Hematopoietic multipotent progenitor cell treated with erythropoietin and hydrocortisone succinate and interleukin-3 and kit ligand, for 6 days (in vitro differentiated cells): ENCODE results near the gene ROBO2.
A peak's percentile ranks its signal among the peaks of the same experiment; 100 is the strongest.

ENCODE experiments used
- DNase-seq: peaks from one replicate; pipeline ENCODE4 v3.0.0-alpha.2; 2015

Gene ROBO2

DNA sequence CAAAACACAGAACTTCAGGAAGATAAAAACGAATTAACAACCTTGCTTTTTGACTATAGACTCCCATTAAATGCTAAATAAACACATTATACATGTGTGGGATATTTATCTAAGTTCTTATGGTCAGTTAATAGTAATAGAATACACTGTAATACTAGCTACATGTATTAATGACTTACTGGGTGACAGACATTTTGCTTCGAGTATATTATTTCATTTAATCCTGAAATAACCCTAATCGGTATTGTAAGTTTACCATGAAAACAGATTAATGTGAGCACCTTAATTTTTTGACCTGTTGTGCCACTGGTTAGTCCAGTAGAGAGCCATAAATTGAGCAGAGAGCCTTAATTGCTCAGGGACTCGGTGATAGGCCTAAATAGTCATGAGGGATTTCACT is 151.1 kb downstream of the ROBO2 start:
- DNase-seq: no peak

DNA sequence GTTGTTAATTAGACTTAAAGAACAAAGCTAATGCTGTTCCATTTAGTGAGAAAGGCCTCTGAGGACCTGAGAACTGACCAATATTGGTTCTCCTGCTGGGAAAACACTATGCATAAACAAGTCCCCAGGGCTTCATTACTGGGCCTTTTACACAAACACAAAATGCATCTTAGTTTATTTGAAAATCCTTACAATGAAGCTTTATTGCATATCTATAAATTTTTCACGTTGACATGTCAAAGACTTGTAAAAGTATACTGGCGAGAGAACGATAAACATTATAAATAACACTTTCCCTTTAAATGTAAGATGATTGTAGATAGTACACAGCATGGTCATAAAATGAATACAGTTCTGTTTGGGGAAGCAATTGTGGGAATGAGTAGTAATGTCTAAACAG is 151.7 kb downstream of the ROBO2 start:
- DNase-seq: no peak

DNA sequence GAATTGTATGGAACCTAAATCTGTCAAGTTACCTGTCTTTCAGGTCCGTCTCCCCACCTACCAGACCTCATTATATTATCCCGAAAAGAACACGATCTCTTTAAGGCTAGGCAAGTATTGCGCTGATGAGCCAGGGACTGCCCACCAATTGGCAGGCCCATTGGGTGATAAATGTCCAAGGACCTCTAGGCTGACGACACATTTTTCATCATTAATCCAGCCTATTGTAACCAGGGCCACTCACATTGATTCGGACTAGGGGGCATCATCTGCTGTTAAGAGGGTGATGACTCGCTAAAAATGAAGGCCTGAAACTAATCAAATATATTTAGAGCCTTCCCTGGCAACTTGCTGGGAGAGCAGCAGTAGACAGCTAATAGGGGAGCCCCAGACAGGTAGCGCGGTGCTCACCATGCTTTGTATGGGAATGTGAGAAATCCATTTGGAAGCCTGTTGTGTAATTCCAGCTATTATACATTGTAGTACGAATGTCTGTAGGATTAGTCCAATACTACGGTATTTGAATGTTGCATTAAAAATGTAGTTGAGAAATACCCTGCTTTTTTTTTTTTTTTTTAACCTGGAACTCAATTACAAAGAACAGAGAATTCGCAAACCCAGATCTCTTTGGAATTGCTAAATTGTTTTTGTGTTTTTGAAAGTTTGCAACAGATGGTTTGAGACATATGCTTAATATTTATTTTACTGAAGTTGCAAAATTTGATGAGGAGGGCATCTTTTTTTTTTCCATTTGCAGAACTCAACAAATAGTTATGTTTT is 156.1 kb downstream of the ROBO2 start:
- no peak for DNase-seq

- no peak for DNase-seq
These were observed 157.5 kb downstream of the ROBO2 start for GRCh38 chr3:77197408-77197807.

- no peak for DNase-seq
These were observed 164.0 kb downstream of the ROBO2 start for GRCh38 chr3:77203851-77204250.

- no peak for DNase-seq
These were observed 164.9 kb downstream of the ROBO2 start for GRCh38 chr3:77204788-77205187.

- no peak for DNase-seq
These were observed 167.9 kb downstream of the ROBO2 start for GRCh38 chr3:77207753-77208152.

- no peak for DNase-seq
These were observed 182.8 kb downstream of the ROBO2 start for GRCh38 chr3:77222701-77223100.

GRCh38 chr3:77227567-77227966 is 187.7 kb downstream of the ROBO2 start:
- DNase-seq: no peak

DNA sequence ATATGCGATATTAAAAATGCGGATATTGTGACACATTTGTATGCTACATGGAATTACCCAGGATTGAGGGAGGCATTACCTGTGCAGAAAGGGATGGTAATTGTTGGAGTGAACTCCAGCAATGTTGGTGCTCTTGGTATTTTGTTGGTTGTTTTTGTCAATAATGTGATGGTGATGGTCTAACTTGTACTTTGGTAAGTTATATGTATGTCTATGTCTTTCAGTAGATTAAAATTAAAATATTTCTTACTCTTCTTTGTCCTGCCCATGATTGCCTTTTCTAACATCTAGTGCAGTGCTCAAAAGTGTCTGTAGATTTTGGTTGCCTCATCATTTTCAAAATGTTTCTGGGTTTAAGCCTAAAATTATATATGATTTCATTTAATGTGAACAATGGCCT is 192.7 kb downstream of the ROBO2 start:
- no peak for DNase-seq

- DNase-seq: no peak
These were observed 194.1 kb downstream of the ROBO2 start for GRCh38 chr3:77234004-77234403.

- no peak for DNase-seq
These were observed 196.2 kb downstream of the ROBO2 start for GRCh38 chr3:77236118-77236517.

GRCh38 chr3:77240072-77240650 is 200.3 kb downstream of the ROBO2 start:
- no peak for DNase-seq

- no peak for DNase-seq
These were observed 202.5 kb downstream of the ROBO2 start for GRCh38 chr3:77242371-77242770.

DNA sequence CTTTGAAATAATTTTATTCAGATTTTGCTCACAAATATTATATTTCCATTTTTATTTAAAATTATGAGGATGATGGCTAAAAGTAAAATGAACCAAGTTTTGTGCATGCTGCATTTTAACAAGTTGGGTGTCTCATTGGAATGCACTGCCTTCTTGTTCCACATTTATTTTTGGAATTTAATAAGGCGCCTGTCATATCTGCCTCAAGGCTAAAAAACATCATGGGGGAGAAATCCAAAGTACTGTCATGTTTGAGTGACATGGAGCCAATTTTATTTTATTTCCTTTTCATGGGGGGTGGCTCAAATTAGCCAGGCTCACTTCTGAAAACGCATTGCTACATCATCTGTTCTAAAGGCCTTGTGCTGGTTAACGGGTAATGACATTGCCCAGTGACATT is 205.1 kb downstream of the ROBO2 start:
- DNase-seq: no peak

DNA sequence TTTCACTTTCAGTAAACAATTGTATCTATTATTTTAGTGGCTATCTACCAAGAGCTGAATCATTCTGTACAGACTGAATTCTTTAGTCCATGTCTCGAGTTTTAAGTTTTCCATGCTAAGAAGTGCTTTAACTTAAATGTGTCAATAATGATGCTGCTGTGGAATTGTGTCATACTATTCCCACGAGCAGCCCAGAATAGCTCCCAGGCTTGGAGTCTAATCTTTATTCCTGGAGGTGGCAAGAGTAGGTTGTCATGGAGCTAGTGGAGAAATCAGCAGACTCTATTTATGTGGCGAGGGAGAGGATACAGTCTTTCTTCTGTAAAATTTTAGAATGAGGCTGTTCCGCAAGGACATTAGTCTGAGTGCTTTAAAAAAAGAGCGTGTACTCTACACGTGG is 207.2 kb downstream of the ROBO2 start:
- no peak for DNase-seq

- DNase-seq: no peak
These were observed 207.9 kb downstream of the ROBO2 start for GRCh38 chr3:77247817-77248216.

GRCh38 chr3:77248420-77248819 is 208.5 kb downstream of the ROBO2 start:
- DNase-seq: no peak

DNA sequence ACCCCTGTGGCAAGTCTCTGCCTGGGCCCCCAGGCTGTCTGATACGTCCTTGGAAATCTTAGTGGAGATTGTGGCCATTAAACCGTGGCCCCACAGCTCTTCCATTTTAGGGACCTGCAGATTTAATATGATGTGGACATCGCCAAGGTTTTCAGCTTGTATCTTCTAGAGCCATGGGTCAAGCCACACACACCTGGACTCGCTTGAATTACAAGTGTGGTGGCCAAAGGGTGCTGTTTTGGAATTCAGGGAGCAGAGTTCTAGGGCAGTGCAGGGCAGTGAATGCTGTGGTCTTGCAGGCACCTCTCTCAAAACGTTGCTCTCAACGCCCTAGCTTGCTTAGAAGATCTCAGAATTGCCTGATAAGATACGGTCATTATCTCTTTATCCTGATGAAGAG is 211.2 kb downstream of the ROBO2 start:
- no peak for DNase-seq

DNA sequence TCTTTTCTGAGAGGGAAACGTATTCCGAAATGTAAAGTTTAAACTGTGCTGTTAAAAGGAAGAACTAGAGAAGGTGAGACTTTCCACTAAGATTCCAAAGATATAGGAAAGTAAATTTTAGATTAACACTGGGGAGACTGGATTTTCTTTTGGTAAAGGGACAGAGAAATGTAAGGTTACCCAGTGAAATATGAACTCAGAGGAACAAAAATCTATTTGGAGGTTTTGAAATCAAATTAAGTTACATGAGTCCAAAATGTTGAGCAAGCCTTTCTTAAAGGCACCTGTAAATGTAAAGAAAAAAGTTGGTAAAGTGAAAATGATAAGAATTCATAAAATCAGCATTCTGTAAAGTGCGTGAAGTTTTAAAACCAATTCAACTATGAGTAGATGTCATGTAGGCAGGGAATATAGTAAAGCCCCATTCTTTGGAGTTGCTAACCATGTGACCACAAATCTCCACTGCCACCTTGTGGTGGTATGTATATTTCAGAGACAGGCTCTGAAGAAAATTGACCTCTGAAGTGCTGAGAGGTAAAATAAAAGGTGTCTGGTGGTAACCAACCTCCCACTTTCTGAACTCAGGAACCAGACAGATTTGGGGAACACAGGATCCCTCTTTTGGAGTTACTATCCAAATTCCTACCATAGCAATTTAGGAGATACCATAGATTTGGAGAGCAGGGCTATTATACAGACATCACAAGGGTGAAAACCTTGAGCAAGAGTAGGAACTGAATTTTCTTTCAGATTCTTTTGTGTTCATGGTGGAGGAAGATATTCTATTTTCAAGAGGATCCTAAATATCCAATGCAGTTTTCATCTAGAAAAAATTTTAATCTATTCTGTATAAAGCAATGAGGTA is 215.3 kb downstream of the ROBO2 start:
- DNase-seq: peak; percentile 77

DNA sequence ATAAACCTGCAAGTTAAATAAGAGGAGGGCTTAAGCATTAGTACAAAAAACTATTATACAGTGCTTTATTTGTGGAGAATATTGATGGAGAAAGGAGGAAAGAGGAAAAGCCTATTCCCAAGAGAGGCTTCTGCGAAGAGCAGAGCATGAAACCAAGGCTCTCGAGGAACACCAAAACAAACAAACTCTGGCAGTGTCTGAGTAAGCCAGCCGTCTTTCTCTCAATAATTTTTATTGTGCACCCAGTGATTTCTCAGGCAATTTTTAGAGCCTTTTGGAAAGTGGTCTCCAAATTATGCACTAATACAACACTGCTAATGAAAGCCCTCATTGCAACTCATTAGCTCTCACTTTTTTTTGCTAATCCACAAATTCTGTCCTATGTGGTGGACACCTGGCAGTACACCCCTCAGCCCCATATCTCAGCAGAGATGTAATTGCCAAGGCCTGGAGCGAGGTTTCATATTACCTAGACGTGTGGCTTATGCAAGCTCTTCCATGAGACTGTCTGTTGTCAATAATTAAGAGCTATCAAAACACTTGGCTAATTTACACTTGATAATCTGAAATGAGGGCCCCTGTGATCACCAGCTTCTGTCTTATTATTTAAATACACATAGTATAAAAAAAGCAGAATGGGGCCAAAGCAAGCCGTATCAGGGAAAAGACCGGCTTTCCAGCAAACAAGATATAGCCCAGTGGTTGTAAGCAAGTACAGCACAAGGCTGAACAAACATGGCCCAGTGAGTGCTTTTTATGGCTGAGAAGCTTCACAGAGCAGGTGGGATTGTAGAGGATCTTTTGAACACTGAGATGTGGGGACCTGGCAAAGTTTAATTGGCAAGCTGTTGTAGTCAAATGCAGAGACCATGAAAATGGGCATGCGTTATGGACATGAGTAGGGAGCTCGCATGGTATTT is 216.9 kb downstream of the ROBO2 start:
- DNase-seq: no peak

GRCh38 chr3:77259694-77260093 is 219.8 kb downstream of the ROBO2 start:
- no peak for DNase-seq

DNA sequence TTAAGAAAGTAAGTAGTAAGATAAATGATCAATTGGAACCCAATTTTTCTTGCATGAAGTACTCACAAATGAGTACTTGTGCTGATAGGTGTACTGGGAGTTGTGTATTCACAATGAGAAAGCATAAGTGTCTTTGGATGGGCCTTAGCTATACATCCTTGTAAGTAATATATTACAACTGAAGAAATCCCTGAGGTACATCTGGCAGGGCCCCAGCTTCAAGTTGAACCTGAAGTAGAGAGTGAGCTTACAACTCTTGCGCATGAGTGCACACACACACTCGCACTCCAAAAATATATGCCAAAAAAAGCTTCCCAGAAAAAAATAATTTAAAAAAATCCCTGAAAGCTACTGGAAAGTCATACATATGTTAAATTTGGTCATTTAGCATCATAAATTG is 222.5 kb downstream of the ROBO2 start:
- DNase-seq: no peak
